Esophagus (tissue), 2 donors: ENCODE measurements around the gene CNPY2. TPM values are rescaled to one million over a fixed set of nuclear protein-coding genes. Genes with fewer than 3 reads are reported as not detected.
"Not testable (repeated sequence)": the region's sequence is repeated elsewhere in the genome, so short reads cannot be mapped to it uniquely, and the experiment has no call there.

ENCODE experiments used
- H3K27ac ChIP-seq, 2 donors: one replicate each; pipeline ENCODE4 v1.5.1; 2013; ENCODE audit warnings: low read depth in 2 of 2, mild to moderate bottlenecking in 2 of 2, inconsistent platforms in 1 of 2, low read length in 1 of 2, moderate library complexity in 1 of 2
- H3K27me3 ChIP-seq, 2 donors: one replicate each; pipeline ENCODE4 v1.6.1; 2013; ENCODE audit warnings: low read length in 2 of 2, control low read depth in 1 of 2, mild to moderate bottlenecking in 1 of 2; ENCODE audit not compliant: insufficient read depth in 2 of 2, control insufficient read depth in 1 of 2
- H3K36me3 ChIP-seq, 2 donors: one replicate each; pipeline ENCODE4 v1.6.1; 2013; ENCODE audit warnings: low read length in 1 of 2; ENCODE audit not compliant: control insufficient read depth in 2 of 2, insufficient read depth in 2 of 2
- H3K4me1 ChIP-seq, 2 donors: one replicate each; pipeline ENCODE4 v1.6.1; 2013; ENCODE audit warnings: low read length in 1 of 2; ENCODE audit not compliant: control insufficient read depth in 2 of 2, insufficient read depth in 2 of 2
- H3K4me3 ChIP-seq, 2 donors: one replicate each; pipeline ENCODE4 v1.5.1; 2013; ENCODE audit warnings: low read length in 2 of 2, mild to moderate bottlenecking in 2 of 2, low read depth in 1 of 2, moderate library complexity in 1 of 2
- H3K9me3 ChIP-seq, 2 donors: one replicate each; pipeline ENCODE4 v1.6.1; 2013; ENCODE audit warnings: mild to moderate bottlenecking in 2 of 2, low read depth in 1 of 2, low read length in 1 of 2, moderate library complexity in 1 of 2; ENCODE audit not compliant: control insufficient read depth in 2 of 2, insufficient read depth in 1 of 2
- WGBS, 2 donors: extraction: QIAGEN DNeasy Blood & Tissue Kit; methylation state at CpG; one replicate each; pipeline ENCODE4 v1.1.7; 2013; 5-methylcytosine and 5-hydroxymethylcytosine counted together
- polyA plus RNA-seq, 2 donors: library from polyadenylated mRNA; stranded (reverse); fragments of 200-250 nt; gene quantifications; one replicate each; pipeline ENCODE4 v1.2.3, GENCODE V29; 2013
- donor health status: healthy with polysubstance abuse.
- donor health status: Bipolar disorder and iron deficiency.

The CNPY2 gene
- polyA plus RNA-seq, 2 donors: 62.1 to 75.3 TPM

- H3K9me3 ChIP-seq, H3K4me1 ChIP-seq, H3K27me3 ChIP-seq, H3K27ac ChIP-seq, H3K4me3 ChIP-seq: not testable (repeated sequence)
- H3K36me3 ChIP-seq: peaks cover 24 to 50% of the 10 kb centered on the region in 2 donors
- 88 to 89% methylated on average over 9 of the region's 9 CpGs for WGBS, 2 donors
Observed at GRCh38 chr12:56347255-56347654, 31.5 kb upstream of the CNPY2 start.

- H3K27ac ChIP-seq: no peak overlapping the region
- no peaks in the 10 kb centered on the region for H3K9me3 ChIP-seq
- 84 to 86% methylated on average over 7 of the region's 7 CpGs for WGBS, 2 donors
- no peaks in the 10 kb centered on the region for H3K27me3 ChIP-seq
- H3K36me3 ChIP-seq: peaks cover 24 to 49% of the 10 kb centered on the region in 2 donors
- H3K4me1 ChIP-seq: no peaks in the 10 kb centered on the region
- H3K4me3 ChIP-seq: no peak overlapping the region
Observed at GRCh38 chr12:56346675-56347074, 30.9 kb upstream of the CNPY2 start.

DNA sequence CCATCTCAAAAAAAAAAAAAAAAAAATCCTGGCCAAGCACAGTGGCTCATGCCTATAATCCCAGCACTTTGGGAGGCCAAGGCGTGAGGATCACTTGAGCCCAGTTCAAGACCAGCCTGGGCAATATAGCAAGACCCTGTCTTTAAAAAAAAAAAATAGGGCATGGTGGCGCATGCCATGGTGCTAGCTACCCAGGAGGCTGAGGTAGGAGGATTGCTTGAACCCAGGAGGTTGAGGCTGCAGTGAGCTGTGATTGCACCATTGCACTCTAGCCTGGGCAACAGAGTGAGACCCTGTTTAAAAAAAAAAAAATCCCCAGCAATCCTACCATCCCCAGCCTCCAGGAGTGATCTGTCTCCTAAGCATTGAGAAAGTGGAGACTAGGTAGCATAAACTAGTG is 26.5 kb upstream of the CNPY2 start:
- H3K27me3 ChIP-seq, H3K4me1 ChIP-seq, H3K9me3 ChIP-seq, H3K4me3 ChIP-seq, H3K27ac ChIP-seq: not testable (repeated sequence)
- 100% methylated on average over 2 of the region's 2 CpGs for WGBS, 2 donors
- peaks cover 8 to 19% of the 10 kb centered on the region in 2 donors for H3K36me3 ChIP-seq

GRCh38 chr12:56341616-56342015 is 25.8 kb upstream of the CNPY2 start:
- no peaks in the 10 kb centered on the region for H3K9me3 ChIP-seq
- no peaks in the 10 kb centered on the region for H3K27me3 ChIP-seq
- WGBS, 2 donors: 27 to 36% methylated on average over 1 of the region's 1 CpG
- H3K36me3 ChIP-seq: peaks cover 8 to 16% of the 10 kb centered on the region in 2 donors
- H3K27ac ChIP-seq: no peak overlapping the region
- H3K4me1 ChIP-seq: peaks cover 0 to 5% of the 10 kb centered on the region in 2 donors
- no peak overlapping the region for H3K4me3 ChIP-seq

GRCh38 chr12:56339158-56339422 is 23.3 kb upstream of the CNPY2 start:
- H3K27ac ChIP-seq: peak overlapping the region; percentile 41 to 50
- H3K27me3 ChIP-seq: no peaks in the 10 kb centered on the region
- 83 to 89% methylated on average over 1 of the region's 1 CpG for WGBS, 2 donors
- H3K36me3 ChIP-seq: peaks cover 8 to 13% of the 10 kb centered on the region in 2 donors
- no peaks in the 10 kb centered on the region for H3K9me3 ChIP-seq
- peak overlapping the region in 1 of 2 donors; percentile 14 for H3K4me3 ChIP-seq
- peaks cover 0 to 5% of the 10 kb centered on the region in 2 donors for H3K4me1 ChIP-seq

DNA sequence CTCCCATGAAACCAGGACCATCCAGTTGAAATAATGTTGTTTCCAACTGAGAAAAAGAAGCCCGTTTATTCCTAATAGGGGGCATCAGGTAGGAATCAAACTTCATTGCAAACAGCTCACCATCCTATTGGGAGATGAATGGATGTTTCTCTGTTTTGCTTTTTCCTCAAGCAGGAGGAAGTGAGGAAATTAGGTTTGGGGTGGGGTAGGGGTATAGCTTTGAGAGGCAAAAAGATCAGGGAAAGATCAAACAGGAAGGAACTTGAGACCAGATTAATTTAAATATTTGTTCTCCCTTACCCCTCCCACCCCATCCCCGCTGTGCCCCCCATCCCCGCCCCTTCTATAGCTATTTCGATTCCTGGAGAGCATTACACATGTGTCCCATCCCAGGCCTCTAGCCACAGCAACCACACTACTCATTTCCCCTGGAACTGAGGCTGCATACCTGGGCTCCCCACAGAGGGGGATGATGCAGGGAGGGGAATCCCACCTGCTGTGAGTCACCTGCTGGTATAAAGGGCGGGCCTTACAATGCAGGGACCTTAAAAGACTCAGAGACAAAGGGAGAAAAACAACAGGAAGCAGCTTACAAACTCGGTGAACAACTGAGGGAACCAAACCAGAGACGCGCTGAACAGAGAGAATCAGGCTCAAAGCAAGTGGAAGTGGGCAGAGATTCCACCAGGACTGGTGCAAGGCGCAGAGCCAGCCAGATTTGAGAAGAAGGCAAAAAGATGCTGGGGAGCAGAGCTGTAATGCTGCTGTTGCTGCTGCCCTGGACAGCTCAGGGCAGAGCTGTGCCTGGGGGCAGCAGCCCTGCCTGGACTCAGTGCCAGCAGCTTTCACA is 22.7 kb upstream of the CNPY2 start, which contains the start of gene IL23A:
TSS of gene IL23A (plus strand) at position 577 of the 850 bp plus-strand sequence. CDS start at position 738, 161 bp downstream.
- H3K9me3 ChIP-seq: no peaks in the 10 kb centered on the region
- 29 to 35% methylated on average over 9 of the region's 9 CpGs for WGBS, 2 donors
- H3K27ac ChIP-seq: peak within 1 kb of the TSS; percentile 41 to 50
- no peaks in the 10 kb centered on the region for H3K27me3 ChIP-seq
- peak within 1 kb of the TSS in 1 of 2 donors; percentile 14 for H3K4me3 ChIP-seq
- peaks cover 0 to 5% of the 10 kb centered on the region in 2 donors for H3K4me1 ChIP-seq
- peaks cover 6 to 8% of the 10 kb centered on the region in 2 donors for H3K36me3 ChIP-seq

GRCh38 chr12:56337753-56338251 is 22.0 kb upstream of the CNPY2 start:
- H3K4me1 ChIP-seq: peaks cover 0 to 8% of the 10 kb centered on the region in 2 donors

GRCh38 chr12:56336361-56337167 is 20.8 kb upstream of the CNPY2 start:
- Histone ChIP-seq H3K9me3 (no peaks in the 10 kb centered on the region), H3K27ac (no peak overlapping the region), H3K4me3 (no peak overlapping the region), H3K4me1 (peaks cover 0 to 11% of the 10 kb centered on the region in 2 donors), H3K36me3 (no peaks in the 10 kb centered on the region), H3K27me3 (no peaks in the 10 kb centered on the region)
- WGBS, 2 donors: 80 to 83% methylated on average over 9 of the region's 9 CpGs

More at GRCh38 chr12:56337753-56338251, 22.0 kb upstream of the CNPY2 start:
- Histone ChIP-seq H3K4me3 (no peak overlapping the region), H3K36me3 (peaks cover under 1 to 2% of the 10 kb centered on the region in 2 donors), H3K27me3 (no peaks in the 10 kb centered on the region), H3K27ac (no peak overlapping the region), H3K9me3 (no peaks in the 10 kb centered on the region)
- 84 to 86% methylated on average over 8 of the region's 8 CpGs for WGBS, 2 donors

DNA sequence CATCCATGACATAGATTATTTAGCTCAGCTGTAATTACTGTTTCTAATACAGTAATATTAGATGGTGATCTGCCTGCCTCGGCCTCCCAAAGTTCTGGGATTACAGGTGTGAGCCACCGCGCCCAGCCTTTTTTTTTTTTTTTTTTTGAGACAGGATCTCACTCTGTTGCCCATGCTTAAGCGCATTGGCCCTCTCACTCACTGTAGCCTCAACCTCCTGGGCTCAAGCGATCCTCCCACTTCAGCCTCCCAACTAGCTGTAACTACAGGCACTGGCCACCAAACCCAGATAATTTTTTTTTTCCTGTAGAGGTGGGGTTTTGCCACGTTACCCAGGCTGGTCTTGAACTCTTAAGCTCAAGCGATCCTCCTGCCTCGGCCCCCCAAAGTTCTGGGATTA is 19.7 kb upstream of the CNPY2 start:
- WGBS, 2 donors: 97 to 98% methylated on average over 8 of the region's 8 CpGs
- not testable (repeated sequence) for H3K9me3 ChIP-seq, H3K4me3 ChIP-seq, H3K36me3 ChIP-seq, H3K27ac ChIP-seq, H3K27me3 ChIP-seq
- peaks cover 0 to 11% of the 10 kb centered on the region in 2 donors for H3K4me1 ChIP-seq
